Common myeloid progenitor, CD34-positive (primary cell): ENCODE data around the gene PRR14.
"Not testable (repeated sequence)": the region's sequence is repeated elsewhere in the genome, so short reads cannot be mapped to it uniquely, and the experiment has no call there.

Experiments
- CTCF ChIA-PET: fragments of 350-600 bp; sonication (Branson Sonifier 250); formaldehyde crosslinking; loops from one replicate; lab custom pipeline; 2021; ENCODE audit warnings: antibody characterized with exemption; lab: Charles Lee
- POLR2A ChIA-PET: fragments of 350-600 bp; sonication (Branson Sonifier 250); formaldehyde crosslinking; loops from one replicate; lab custom pipeline; 2021; ENCODE audit warnings: antibody characterized with exemption; lab: Charles Lee
- DNase-seq, 3 donors: peaks; one replicate each; pipeline versions ENCODE4 v3.0.0 to v3.0.0-alpha.2; 2013
- H3K27ac ChIP-seq, 2 experiments: 1 replicate in 1 of 2; 2 replicates in 1 of 2; pipeline ENCODE4 v1.7.0; 2013; ENCODE audit warnings: inconsistent platforms in 2 of 2, low read length in 2 of 2, mild to moderate bottlenecking in 2 of 2, low read depth in 1 of 2, moderate library complexity in 1 of 2; ENCODE audit not compliant: severe bottlenecking in 2 of 2, insufficient read depth in 1 of 2, poor library complexity in 1 of 2
- H3K27me3 ChIP-seq, 5 experiments: replicated peaks in 2 of 5; 1 replicate in 3 of 5; 2 replicates in 2 of 5; pipeline versions ENCODE4 v1.6.1 to v1.7.0; 2013; ENCODE audit warnings: low read length in 4 of 5, mild to moderate bottlenecking in 2 of 5, moderate library complexity in 2 of 5, inconsistent platforms in 1 of 5; ENCODE audit not compliant: insufficient read depth in 5 of 5, control insufficient read depth in 4 of 5
- H3K36me3 ChIP-seq, 4 experiments: 1 replicate in 2 of 4; 2 replicates in 2 of 4; pipeline versions ENCODE4 v1.6.1 to v1.7.0; 2013; ENCODE audit warnings: low read length in 3 of 4, control low read depth in 1 of 4, mild to moderate bottlenecking in 1 of 4; ENCODE audit not compliant: control insufficient read depth in 4 of 4, insufficient read depth in 4 of 4
- H3K4me1 ChIP-seq, 4 experiments: 1 replicate in 3 of 4; 2 replicates in 1 of 4; pipeline versions ENCODE4 v1.6.1 to v1.7.1; 2013; ENCODE audit warnings: low read length in 3 of 4, mild to moderate bottlenecking in 3 of 4, control low read depth in 1 of 4, inconsistent platforms in 1 of 4, moderate library complexity in 1 of 4; ENCODE audit not compliant: control insufficient read depth in 4 of 4, insufficient read depth in 4 of 4; ENCODE audit errors: control extremely low read depth in 1 of 4
- H3K4me3 ChIP-seq, 7 experiments: 1 replicate in 4 of 7; 2 replicates in 3 of 7; pipeline versions ENCODE4 v1.5.1 to v1.7.0; 2013; ENCODE audit warnings: mild to moderate bottlenecking in 7 of 7, low read length in 6 of 7, moderate library complexity in 6 of 7, inconsistent platforms in 2 of 7, low read depth in 2 of 7, control low read depth in 1 of 7; ENCODE audit not compliant: insufficient read depth in 4 of 7, control insufficient read depth in 1 of 7; ENCODE audit errors: extremely low read depth in 1 of 7
- H3K9me3 ChIP-seq, 5 experiments: 1 replicate in 4 of 5; 2 replicates in 1 of 5; pipeline versions ENCODE4 v1.6.1 to v1.7.1; 2013; ENCODE audit warnings: low read length in 4 of 5, mild to moderate bottlenecking in 2 of 5, inconsistent platforms in 1 of 5, low read depth in 1 of 5, moderate library complexity in 1 of 5; ENCODE audit not compliant: control insufficient read depth in 4 of 5, insufficient read depth in 2 of 5; ENCODE audit errors: control extremely low read depth in 1 of 5
- WGBS: methylation state at CpG from one replicate; pipeline ENCODE4 v1.1.5; 2013; ENCODE audit not compliant: insufficient coverage; 5-methylcytosine and 5-hydroxymethylcytosine counted together

The PRR14 gene

DNA sequence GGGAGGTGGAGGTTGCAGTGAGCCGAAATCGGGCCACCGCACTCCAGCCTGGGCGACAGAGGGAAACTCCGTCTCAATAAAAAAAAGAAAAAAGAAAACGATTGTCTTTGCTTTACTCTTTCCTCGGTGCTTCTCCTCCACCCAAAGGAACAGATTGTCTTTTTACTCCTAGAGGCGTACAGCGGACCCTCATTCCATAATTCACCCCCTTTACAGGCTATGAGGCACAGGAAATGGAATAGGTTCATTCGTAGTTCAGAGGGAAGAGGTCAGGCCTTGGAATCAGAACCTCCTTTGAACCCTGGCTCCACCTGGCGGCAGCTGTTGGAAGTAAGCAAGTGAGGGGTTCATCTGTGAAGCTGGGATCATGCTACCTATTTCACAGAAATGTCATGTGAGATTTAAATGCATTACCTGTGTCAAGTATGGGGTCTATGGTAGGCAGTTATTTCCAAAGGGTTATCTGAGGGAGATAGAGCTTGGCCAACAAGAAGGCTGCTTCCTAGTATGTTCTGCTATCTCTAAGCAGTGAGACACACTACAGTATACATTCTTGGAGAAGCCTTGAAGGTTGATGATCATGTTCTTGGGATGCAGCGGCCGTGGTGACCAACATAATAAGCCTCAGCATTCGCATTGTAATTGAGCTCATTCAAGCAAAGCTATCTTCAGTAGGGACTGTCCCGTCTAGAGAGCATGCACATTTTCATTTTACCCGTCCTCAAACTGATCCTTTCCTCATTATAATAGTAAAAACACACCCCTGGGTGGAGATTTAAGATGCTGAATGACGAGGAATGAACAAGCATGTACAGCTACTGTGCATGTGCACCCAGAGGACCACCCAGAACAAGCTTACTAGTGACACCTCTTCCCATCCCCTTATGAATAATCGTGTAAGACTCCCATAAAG, 21.9 kb upstream of the PRR14 start:
- WGBS = 17% methylated on average over 7 of the region's 18 CpGs
- peak overlapping the region in 2 of 7 experiments; percentile 37 to 66 for H3K4me3 ChIP-seq
- ChIA-PET CTCF (interaction anchor here (0.6 to 13.9 kb wide), 22 partner anchors 9 to 219 kb away, joined by 3 to 144 read pairs (median 5); partner anchors contain the start of genes FBRS, SRCAP, ZNF689 and ZNF747), POLR2A (interaction anchor here (1.0 kb wide), 1 partner anchor 30 kb away, joined by 3 read pairs; no protein-coding TSS in a partner anchor)
- peaks cover 0 to 5% (median 0%) of the 10 kb centered on the region in 5 experiments for H3K9me3 ChIP-seq
- no peak overlapping the region for H3K27ac ChIP-seq
- peak; percentile 75 to 88 (median 86) for DNase-seq
- peaks cover 0 to 9% (median 5%) of the 10 kb centered on the region in 4 experiments for H3K4me1 ChIP-seq
- no peaks in the 10 kb centered on the region for H3K27me3 ChIP-seq
- no peaks in the 10 kb centered on the region for H3K36me3 ChIP-seq

DNA sequence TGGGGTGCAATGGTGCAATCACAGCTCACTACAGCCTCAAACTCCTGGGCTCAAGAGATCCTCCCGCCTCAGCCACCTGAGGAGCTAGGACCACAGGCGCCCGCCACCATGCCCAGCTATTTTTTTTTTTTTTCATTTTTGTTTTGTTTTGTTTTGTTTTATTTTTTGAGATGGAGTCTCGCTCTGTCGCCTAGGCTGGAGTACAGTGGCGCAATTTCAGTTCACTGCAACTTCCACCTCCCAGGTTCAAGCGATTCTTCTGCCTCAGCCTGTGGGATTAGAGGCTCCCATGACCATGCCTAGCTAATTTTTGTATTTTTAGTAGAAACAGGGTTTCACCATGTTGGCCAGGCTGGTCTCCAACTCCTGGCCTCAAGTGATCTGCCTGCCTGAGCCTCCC, 18.3 kb upstream of the PRR14 start:
- peaks cover 0 to 15% (median 14%) of the 10 kb centered on the region in 4 experiments for H3K4me1 ChIP-seq
- H3K27ac ChIP-seq, H3K4me3 ChIP-seq, H3K36me3 ChIP-seq, H3K27me3 ChIP-seq, DNase-seq, POLR2A ChIA-PET, H3K9me3 ChIP-seq: not testable (repeated sequence)
- CTCF ChIA-PET = interaction anchor here (0.8 to 13.9 kb wide), 10 partner anchors 12 to 184 kb away, joined by 3 to 144 read pairs (median 3); partner anchors contain the start of genes PRR14 and ZNF689
- 100% methylated on average over 1 of the region's 7 CpGs for WGBS

DNA sequence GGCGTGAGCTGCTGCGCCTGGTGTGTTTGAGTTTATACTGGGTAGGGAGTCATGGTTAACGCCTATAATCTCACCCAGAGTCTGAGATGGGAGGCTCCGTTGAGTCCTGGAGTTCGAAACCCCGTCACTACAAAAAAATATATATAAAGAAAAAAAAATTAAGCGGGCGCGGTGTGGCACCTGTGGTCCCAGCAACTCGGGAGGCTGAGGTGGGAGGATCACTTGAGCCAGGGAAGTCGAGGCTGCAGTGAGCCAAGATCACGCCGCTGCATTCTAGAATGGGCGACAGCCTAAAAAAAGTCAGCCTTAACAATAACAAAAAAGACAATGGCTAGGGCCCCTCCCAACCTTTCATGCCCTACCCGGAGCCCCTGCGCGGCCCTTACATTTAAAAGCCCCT, 17.2 kb upstream of the PRR14 start:
- Histone ChIP-seq H3K27ac (peak overlapping the region; percentile 46 to 94), H3K4me3 (peak overlapping the region; percentile 38 to 89 (median 74)), H3K36me3 (no peaks in the 10 kb centered on the region), H3K4me1 (peaks cover 0 to 15% (median 13%) of the 10 kb centered on the region in 4 experiments), H3K27me3 (no peaks in the 10 kb centered on the region), H3K9me3 (no peaks in the 10 kb centered on the region)
- 81% methylated on average over 3 of the region's 17 CpGs for WGBS
- DNase-seq = no peak
- CTCF ChIA-PET = interaction anchor here (1.4 to 13.9 kb wide), 3 partner anchors 18 to 98 kb away, joined by 4 to 144 read pairs (median 78); partner anchors contain the start of gene ZNF689
- POLR2A ChIA-PET = interaction anchor here (0.6 to 1.0 kb wide), 2 partner anchors 17 to 212 kb away, joined by 4 to 5 read pairs; partner anchors contain the start of gene PRR14

DNA sequence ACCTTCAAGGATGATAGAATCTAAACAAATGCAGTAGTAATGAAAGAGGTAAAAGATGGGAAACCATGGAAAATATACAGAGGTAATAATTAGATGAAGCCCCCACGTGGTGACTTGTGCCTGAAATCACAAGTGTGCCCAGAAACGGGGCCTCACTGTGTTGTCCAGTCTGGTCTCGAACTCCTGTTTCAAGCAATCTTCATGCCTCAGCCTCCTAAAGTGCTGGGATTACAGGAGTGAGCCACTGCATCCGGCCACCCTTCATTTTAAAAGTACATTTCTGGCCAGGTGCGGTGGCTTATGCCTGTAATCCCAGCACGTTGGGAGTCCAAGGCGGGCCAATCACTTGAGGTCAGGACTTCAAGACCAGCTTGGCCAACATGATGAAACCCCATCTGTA, 14.2 kb upstream of the PRR14 start:
- DNase-seq = no peak
- H3K9me3 ChIP-seq = no peaks in the 10 kb centered on the region
- H3K27ac ChIP-seq = no peak overlapping the region
- CTCF ChIA-PET = interaction anchor here (0.6 to 3.3 kb wide), 12 partner anchors 8 to 227 kb away, joined by 3 to 15 read pairs (median 4); partner anchors contain the start of genes DCTPP1, FBRS, PRR14 and ZNF689
- no peaks in the 10 kb centered on the region for H3K27me3 ChIP-seq
- no peak overlapping the region for H3K4me3 ChIP-seq
- H3K36me3 ChIP-seq = no peaks in the 10 kb centered on the region
- POLR2A ChIA-PET = no interaction called here
- peaks cover 0 to 13% (median 9%) of the 10 kb centered on the region in 4 experiments for H3K4me1 ChIP-seq
- 97% methylated on average over 6 of the region's 7 CpGs for WGBS

DNA sequence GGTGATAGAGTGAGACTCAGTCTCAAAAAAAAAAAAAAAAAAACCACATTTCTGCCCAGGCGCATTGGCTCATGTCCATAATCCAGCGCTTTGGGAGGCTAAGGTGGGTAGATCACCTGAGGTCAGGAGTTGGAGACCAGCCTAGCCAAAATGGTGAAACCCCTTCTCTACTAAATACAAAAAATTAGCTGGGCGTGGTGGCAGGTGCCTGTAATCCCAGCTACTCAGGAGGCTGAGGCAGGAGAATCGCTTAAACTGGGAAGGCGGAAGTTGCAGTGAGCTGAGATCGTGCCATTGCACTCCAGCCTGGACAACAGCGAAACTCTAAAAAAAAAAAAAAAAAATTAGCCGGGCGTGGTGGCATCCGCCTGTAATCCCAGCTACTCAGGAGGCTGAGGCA, 13.6 kb upstream of the PRR14 start:
- H3K27ac ChIP-seq, POLR2A ChIA-PET, H3K27me3 ChIP-seq, H3K36me3 ChIP-seq, H3K4me3 ChIP-seq, DNase-seq, H3K9me3 ChIP-seq: not testable (repeated sequence)
- WGBS = 98% methylated on average over 5 of the region's 10 CpGs
- CTCF ChIA-PET = interaction anchor here (0.6 to 3.3 kb wide), 12 partner anchors 8 to 227 kb away, joined by 3 to 15 read pairs (median 4); partner anchors contain the start of genes DCTPP1, FBRS, PRR14 and ZNF689
- peaks cover 0 to 13% (median 9%) of the 10 kb centered on the region in 4 experiments for H3K4me1 ChIP-seq

DNA sequence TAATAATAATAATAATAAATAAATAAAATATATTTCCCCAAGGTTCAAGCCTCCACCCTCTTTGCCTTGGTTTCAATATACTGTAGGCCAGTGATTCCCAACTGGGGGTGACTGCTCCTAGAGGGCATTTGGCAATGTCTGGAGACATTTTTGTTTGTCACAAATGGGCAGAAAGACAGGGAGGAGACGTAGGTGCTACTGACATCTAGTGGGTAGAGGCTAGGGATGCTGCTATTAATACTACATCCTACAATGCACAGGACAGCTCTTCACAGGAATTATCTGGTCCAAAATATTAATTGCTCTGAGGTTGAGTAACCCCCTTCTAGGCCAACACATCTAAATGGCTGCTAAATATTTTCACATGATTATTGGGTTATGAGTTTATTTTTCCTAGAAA, 12.8 kb upstream of the PRR14 start:
- DNase-seq = peak; percentile 74 to 83 (median 83)
- H3K27me3 ChIP-seq = no peaks in the 10 kb centered on the region
- H3K9me3 ChIP-seq = no peaks in the 10 kb centered on the region
- no peak overlapping the region for H3K27ac ChIP-seq
- H3K4me1 ChIP-seq = peaks cover 0 to 13% (median 9%) of the 10 kb centered on the region in 4 experiments
- no CpG with 5 or more reads among the region's 1 CpG for WGBS
- CTCF ChIA-PET = interaction anchor here (0.6 to 3.3 kb wide), 6 partner anchors 9 to 76 kb away, joined by 3 to 15 read pairs (median 4); partner anchors contain the start of genes FBRS, PRR14 and ZNF689
- no peak overlapping the region for H3K4me3 ChIP-seq
- POLR2A ChIA-PET = no interaction called here
- H3K36me3 ChIP-seq = no peaks in the 10 kb centered on the region
